Hematopoietic multipotent progenitor cell treated with erythropoietin and hydrocortisone succinate and interleukin-3 and kit ligand, for 4 days (in vitro differentiated cells): ENCODE measurements around the gene TAS1R3.

Experiments used
- DNase-seq: peaks from one replicate; pipeline ENCODE4 v3.0.0-alpha.2; 2015

Gene TAS1R3

GRCh38 chr1:1331068-1331965, at the start of gene TAS1R3:
Gene TAS1R3, plus strand, starts transcription at chr1:1331280. Its CDS starts 66 bp downstream, at chr1:1331346.
- DNase-seq: no peak

GRCh38 chr1:1281533-1282321, 49.4 kb upstream of the TAS1R3 start:
- DNase-seq: no peak

GRCh38 chr1:1282998-1283397, 48.1 kb upstream of the TAS1R3 start:
- peak; percentile 29 for DNase-seq

GRCh38 chr1:1283821-1284220, 47.3 kb upstream of the TAS1R3 start:
- DNase-seq: peak; percentile 48

- no peak for DNase-seq
Measured at GRCh38 chr1:1284221-1285101, 46.6 kb upstream of the TAS1R3 start.

GRCh38 chr1:1285102-1285571, 45.9 kb upstream of the TAS1R3 start:
- no peak for DNase-seq

- no peak for DNase-seq
Measured at GRCh38 chr1:1285611-1286311, 45.3 kb upstream of the TAS1R3 start.

- no peak for DNase-seq
Measured at GRCh38 chr1:1286313-1287261, 44.5 kb upstream of the TAS1R3 start.

- DNase-seq: no peak
Measured at GRCh38 chr1:1287288-1288110, 43.6 kb upstream of the TAS1R3 start.

GRCh38 chr1:1290238-1290731, 40.8 kb upstream of the TAS1R3 start:
- peak; percentile 72 for DNase-seq

GRCh38 chr1:1291023-1291528, 40.0 kb upstream of the TAS1R3 start:
- DNase-seq: no peak

- DNase-seq: peak; percentile 80
Measured at GRCh38 chr1:1291548-1292441, 39.3 kb upstream of the TAS1R3 start.

GRCh38 chr1:1292442-1292779, 38.7 kb upstream of the TAS1R3 start:
- no peak for DNase-seq

GRCh38 chr1:1292851-1293250, 38.2 kb upstream of the TAS1R3 start:
- no peak for DNase-seq

GRCh38 chr1:1293263-1294249, 37.5 kb upstream of the TAS1R3 start:
- peak; percentile 24 for DNase-seq

GRCh38 chr1:1294250-1294890, 36.7 kb upstream of the TAS1R3 start:
- DNase-seq: no peak
